Thoracic aorta (tissue), 2 donors: ENCODE measurements around the gene CLDND1. TPM values are rescaled to one million over a fixed set of nuclear protein-coding genes. Genes with fewer than 3 reads are reported as not detected.

Experiments
- ATAC-seq: fragments of 150-250 bp; one replicate; pipeline ENCODE4 v1.8.0; 2017; ENCODE audit warnings: low read depth; ENCODE audit not compliant: insufficient number of reproducible peaks, low FRiP score
- DNase-seq: peaks from one replicate; pipeline ENCODE4 v3.0.0-alpha.2; 2020; ENCODE audit warnings: low spot score
- H3K27ac ChIP-seq, 2 donors: fragments of 200-600 bp; sonication (generic); 1 replicate in 1 of 2; 2 replicates in 1 of 2; pipeline ENCODE4 v1.5.1; 2016; ENCODE audit warnings: mild to moderate bottlenecking in 2 of 2, moderate library complexity in 2 of 2
- H3K27me3 ChIP-seq: fragments of 200-600 bp; sonication (generic); replicated peaks from 2 replicates; pipeline ENCODE4 v1.6.0; 2016; ENCODE audit warnings: mild to moderate bottlenecking; ENCODE audit not compliant: insufficient read depth
- H3K36me3 ChIP-seq: fragments of 200-600 bp; sonication (generic); one replicate; pipeline ENCODE4 v1.5.1; 2016
- H3K4me1 ChIP-seq, 2 donors: fragments of 200-600 bp; sonication (generic); 1 replicate in 1 of 2; 2 replicates in 1 of 2; pipeline versions ENCODE4 v1.5.1 to v1.6.0; 2016; ENCODE audit warnings: low read depth in 2 of 2, mild to moderate bottlenecking in 1 of 2; ENCODE audit not compliant: control insufficient read depth in 1 of 2
- H3K4me3 ChIP-seq: fragments of 200-600 bp; sonication (generic); 2 replicates; pipeline ENCODE4 v1.5.1; 2016; ENCODE audit warnings: mild to moderate bottlenecking
- H3K9me3 ChIP-seq: fragments of 200-600 bp; sonication (generic); 2 replicates; pipeline ENCODE4 v1.5.1; 2016
- CTCF ChIP-seq: fragments of 200-600 bp; sonication (generic); IDR thresholded peaks from one replicate; pipeline ENCODE4 v1.5.1; 2019; ENCODE audit warnings: antibody characterized with exemption
- total RNA-seq, 2 donors: library from RNA; depleted of rRNA; stranded (reverse); fragments of >200 nt; gene quantifications; one replicate each; pipeline versions ENCODE4 v1.1.0 to v1.2.3, GENCODE V29; 2016

The CLDND1 gene
- total RNA-seq, 2 donors from 2014 or later: 134 to 175 TPM

- H3K36me3 ChIP-seq: no peaks in the 10 kb centered on the region
- H3K9me3 ChIP-seq: no peaks in the 10 kb centered on the region
- TF ChIP-seq CTCF: no peak
- H3K4me1 ChIP-seq: no peaks in the 10 kb centered on the region
- DNase-seq: no peak
- H3K27me3 ChIP-seq: no peaks in the 10 kb centered on the region
- ATAC-seq: no peak
- no peak overlapping the region for H3K4me3 ChIP-seq
- no peak overlapping the region for H3K27ac ChIP-seq
These were observed 28.5 kb upstream of the CLDND1 start for GRCh38 chr3:98551236-98551635.

- H3K4me1 ChIP-seq: no peaks in the 10 kb centered on the region
- no peak overlapping the region for H3K4me3 ChIP-seq
- no peaks in the 10 kb centered on the region for H3K27me3 ChIP-seq
- no peak for ATAC-seq
- H3K36me3 ChIP-seq: no peaks in the 10 kb centered on the region
- no peak for TF ChIP-seq CTCF
- no peak for DNase-seq
- H3K27ac ChIP-seq: no peak overlapping the region
- H3K9me3 ChIP-seq: no peaks in the 10 kb centered on the region
These were observed 28.1 kb upstream of the CLDND1 start for GRCh38 chr3:98550833-98551232.

GRCh38 chr3:98548544-98548943 is 25.8 kb upstream of the CLDND1 start:
- DNase-seq: no peak
- no peak overlapping the region for H3K27ac ChIP-seq
- H3K4me3 ChIP-seq: no peak overlapping the region
- H3K36me3 ChIP-seq: no peaks in the 10 kb centered on the region
- H3K27me3 ChIP-seq: no peaks in the 10 kb centered on the region
- no peak for ATAC-seq
- H3K4me1 ChIP-seq: no peaks in the 10 kb centered on the region
- no peak for TF ChIP-seq CTCF
- H3K9me3 ChIP-seq: no peaks in the 10 kb centered on the region

- H3K36me3 ChIP-seq: no peaks in the 10 kb centered on the region
- H3K9me3 ChIP-seq: no peaks in the 10 kb centered on the region
- no peaks in the 10 kb centered on the region for H3K27me3 ChIP-seq
- H3K27ac ChIP-seq: no peak overlapping the region
- H3K4me3 ChIP-seq: no peak overlapping the region
- no peak for TF ChIP-seq CTCF
- H3K4me1 ChIP-seq: no peaks in the 10 kb centered on the region
- ATAC-seq (no peak), DNase-seq (no peak)
These were observed 23.2 kb upstream of the CLDND1 start for GRCh38 chr3:98545940-98546339.

GRCh38 chr3:98542623-98543022 is 19.9 kb upstream of the CLDND1 start:
- ATAC-seq (no peak), DNase-seq (no peak)
- Histone ChIP-seq H3K36me3 (no peaks in the 10 kb centered on the region), H3K4me1 (no peaks in the 10 kb centered on the region), H3K9me3 (no peaks in the 10 kb centered on the region), H3K27me3 (no peaks in the 10 kb centered on the region), H3K4me3 (no peak overlapping the region), H3K27ac (no peak overlapping the region)
- TF ChIP-seq CTCF: no peak
